ENCODE measurements around the gene D2HGDH. TPM values are rescaled to one million over a fixed set of nuclear protein-coding genes. Genes with fewer than 3 reads are reported as not detected.
A peak's percentile ranks its signal among the peaks of the same experiment; 100 is the strongest.
"Not testable (repeated sequence)": the region's sequence is repeated elsewhere in the genome, so short reads cannot be mapped to it uniquely, and the experiment has no call there.

Gene D2HGDH
- total RNA-seq, 1 experiment from 2014 or later: 26.3 TPM

- Histone ChIP-seq H3K4me3 (ENCODE audit: insufficient read depth, low read depth, low read length) (no peak overlapping the region), H3K27me3 (ENCODE audit: control insufficient read depth, insufficient read depth, low read length) (no peaks in the 10 kb centered on the region), H3K36me3 (replicated peaks; ENCODE audit: control insufficient read depth, insufficient read depth, low read length) (peaks cover 19% of the 10 kb centered on the region)
- peak; percentile 39 for DNase-seq
These were observed 15.3 kb upstream of the D2HGDH start for GRCh38 chr2:241719093-241719492.

GRCh38 chr2:241720099-241720498, 14.3 kb upstream of the D2HGDH start:
- peaks cover 19% of the 10 kb centered on the region for H3K36me3 ChIP-seq (replicated peaks; ENCODE audit: control insufficient read depth, insufficient read depth, low read length)
- H3K4me3 ChIP-seq (ENCODE audit: insufficient read depth, low read depth, low read length): no peak overlapping the region
- no peaks in the 10 kb centered on the region for H3K27me3 ChIP-seq (ENCODE audit: control insufficient read depth, insufficient read depth, low read length)
- peak; percentile 47 for DNase-seq

GRCh38 chr2:241720560-241720959, 13.9 kb upstream of the D2HGDH start:
- peak; percentile 52 for DNase-seq
- Histone ChIP-seq H3K4me3 (ENCODE audit: insufficient read depth, low read depth, low read length) (no peak overlapping the region), H3K27me3 (ENCODE audit: control insufficient read depth, insufficient read depth, low read length) (no peaks in the 10 kb centered on the region), H3K36me3 (replicated peaks; ENCODE audit: control insufficient read depth, insufficient read depth, low read length) (peaks cover 19% of the 10 kb centered on the region)

GRCh38 chr2:241721852-241722251, 12.6 kb upstream of the D2HGDH start:
- Histone ChIP-seq H3K36me3 (replicated peaks; ENCODE audit: control insufficient read depth, insufficient read depth, low read length) (peaks cover 19% of the 10 kb centered on the region), H3K4me3 (ENCODE audit: insufficient read depth, low read depth, low read length) (no peak overlapping the region), H3K27me3 (ENCODE audit: control insufficient read depth, insufficient read depth, low read length) (no peaks in the 10 kb centered on the region)
- DNase-seq: no peak

GRCh38 chr2:241722896-241723454, 11.5 kb upstream of the D2HGDH start:
- Histone ChIP-seq H3K4me3 (ENCODE audit: insufficient read depth, low read depth, low read length) (no peak overlapping the region), H3K27me3 (ENCODE audit: control insufficient read depth, insufficient read depth, low read length) (no peaks in the 10 kb centered on the region), H3K36me3 (replicated peaks; ENCODE audit: control insufficient read depth, insufficient read depth, low read length) (peaks cover 19% of the 10 kb centered on the region)
- peak; percentile 31 for DNase-seq

DNA sequence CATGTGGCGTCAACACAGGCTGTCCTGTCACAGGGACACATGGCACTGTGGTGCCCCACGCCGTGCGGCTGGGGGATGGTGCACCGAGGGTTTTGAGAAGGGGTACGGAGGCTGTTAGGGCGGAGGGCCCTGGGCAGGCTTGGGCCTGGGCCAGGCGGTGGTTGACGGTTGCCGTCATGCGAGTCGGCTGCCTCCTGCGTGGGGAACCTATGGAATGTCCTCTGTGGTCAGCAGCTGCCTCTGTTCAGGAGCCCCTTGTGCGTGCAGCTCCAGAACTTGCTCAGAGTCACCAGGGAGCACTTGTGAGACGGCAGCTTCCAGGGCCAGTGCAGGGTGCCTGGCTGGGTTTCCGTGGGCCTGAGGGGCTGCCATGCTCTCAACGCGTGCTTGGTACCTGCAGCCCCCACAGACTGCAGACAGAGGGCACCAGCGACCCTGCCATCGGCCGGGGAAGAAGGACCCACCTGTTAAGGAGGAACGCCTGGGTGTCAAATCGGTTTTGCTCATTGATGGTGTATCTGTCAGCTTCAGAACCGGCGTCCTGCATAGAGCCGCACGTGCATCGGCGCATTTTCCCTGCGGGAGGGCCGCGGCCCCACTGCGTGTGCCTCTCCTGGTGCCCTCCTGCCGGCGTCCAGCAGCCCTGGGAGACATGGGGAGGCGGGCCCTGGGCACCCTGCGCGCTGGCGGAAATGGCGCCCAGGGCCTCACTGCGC, 10.0 kb upstream of the D2HGDH start:
- H3K36me3 ChIP-seq (replicated peaks; ENCODE audit: control insufficient read depth, insufficient read depth, low read length): peaks cover 19% of the 10 kb centered on the region

DNA sequence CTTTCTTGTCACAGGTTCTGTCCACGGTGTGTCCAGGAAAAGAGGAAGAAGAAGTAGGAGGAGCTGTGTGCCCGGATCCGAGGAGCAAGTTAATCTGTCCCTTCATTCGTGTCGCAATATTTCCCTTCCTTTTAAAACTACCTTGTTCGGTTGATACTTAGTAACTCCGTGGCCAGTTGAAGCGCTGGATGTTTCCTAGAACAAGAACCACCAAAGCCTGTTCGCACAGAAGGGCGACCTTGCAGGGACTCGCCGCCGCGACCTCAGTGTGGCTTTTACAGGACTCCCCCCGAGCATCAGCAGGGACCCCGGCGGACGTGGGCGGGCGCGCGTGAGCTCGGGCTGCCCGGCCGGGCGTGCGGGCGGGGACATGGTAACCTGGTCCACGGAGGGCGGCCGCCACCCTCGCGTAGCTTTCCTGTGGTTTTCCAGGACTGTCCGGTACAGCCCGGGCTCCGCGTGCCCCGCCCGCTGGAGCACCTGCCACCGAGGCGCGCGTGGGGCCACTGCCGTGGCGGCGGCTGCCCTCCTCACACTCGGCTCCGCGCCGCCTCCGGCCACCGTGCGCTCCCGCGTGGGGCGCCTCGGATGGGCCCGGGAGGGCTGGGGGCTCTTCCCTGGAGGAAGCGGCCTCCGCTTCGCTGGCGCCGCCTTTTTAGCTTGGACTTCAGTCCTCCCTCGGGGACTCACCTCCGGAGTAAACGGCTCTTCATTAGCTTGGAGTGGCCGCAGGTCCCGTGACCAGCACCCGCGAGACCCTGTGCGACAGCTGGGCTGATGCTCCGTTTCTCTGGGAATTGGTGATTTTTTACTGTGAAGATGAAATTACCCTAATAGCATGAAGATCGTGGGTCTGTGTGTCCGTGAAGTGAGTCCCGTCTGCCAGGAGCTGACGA, 9.2 kb upstream of the D2HGDH start:
- H3K36me3 ChIP-seq (replicated peaks; ENCODE audit: control insufficient read depth, insufficient read depth, low read length): peaks cover 13% of the 10 kb centered on the region
- peak; percentile 61 for DNase-seq
- no peak overlapping the region for H3K4me3 ChIP-seq (ENCODE audit: insufficient read depth, low read depth, low read length)
- H3K27me3 ChIP-seq (ENCODE audit: control insufficient read depth, insufficient read depth, low read length): no peaks in the 10 kb centered on the region

More for the DNA sequence above, 10.0 kb upstream of the D2HGDH start:
- Histone ChIP-seq H3K27me3 (ENCODE audit: control insufficient read depth, insufficient read depth, low read length) (no peaks in the 10 kb centered on the region), H3K4me3 (ENCODE audit: insufficient read depth, low read depth, low read length) (no peak overlapping the region)
- peak; percentile 93 for DNase-seq

DNA sequence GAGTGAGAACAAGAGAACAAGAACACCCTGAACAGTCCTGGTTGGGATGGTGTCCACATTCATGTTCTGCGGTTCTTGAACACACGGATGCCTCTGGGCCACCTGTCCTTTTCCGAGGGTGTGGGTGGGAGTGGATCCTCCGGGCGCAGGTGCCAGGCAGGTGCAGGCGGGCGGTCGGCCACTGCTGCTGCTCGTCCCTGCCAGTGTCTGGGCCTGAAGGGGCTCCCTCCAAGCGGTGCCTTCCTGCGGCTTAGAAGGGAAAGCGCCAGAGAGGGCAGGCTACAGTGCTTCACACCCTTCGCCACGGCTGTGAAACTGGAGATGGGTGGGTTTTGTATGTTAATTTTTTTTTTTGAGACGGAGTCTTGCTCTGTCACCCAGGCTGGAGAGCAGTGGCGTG, 8.0 kb upstream of the D2HGDH start:
- H3K27me3 ChIP-seq (ENCODE audit: control insufficient read depth, insufficient read depth, low read length): no peaks in the 10 kb centered on the region
- peaks cover 10% of the 10 kb centered on the region for H3K36me3 ChIP-seq (replicated peaks; ENCODE audit: control insufficient read depth, insufficient read depth, low read length)
- no peak overlapping the region for H3K4me3 ChIP-seq (ENCODE audit: insufficient read depth, low read depth, low read length)
- DNase-seq: no peak

DNA sequence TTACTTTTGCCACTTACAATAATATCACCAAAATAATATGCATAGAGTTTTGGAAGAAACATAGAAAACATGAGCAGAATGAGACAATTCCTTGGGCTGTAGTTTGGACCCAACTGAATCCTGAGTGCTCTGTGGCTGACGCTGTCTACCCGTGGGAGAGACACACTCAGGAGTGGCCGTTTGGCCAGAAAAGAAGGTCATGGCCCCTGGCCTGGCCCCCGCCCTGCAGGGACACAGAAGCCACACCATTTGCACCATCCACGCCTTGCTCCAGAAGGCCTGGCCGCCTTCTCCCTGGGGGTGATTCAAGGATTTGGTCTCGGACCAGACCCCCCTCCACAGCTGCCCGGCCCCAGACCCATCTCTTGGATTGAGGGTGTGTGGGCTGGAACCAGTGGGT, 6.4 kb upstream of the D2HGDH start:
- peak; percentile 33 for DNase-seq
- H3K36me3 ChIP-seq (replicated peaks; ENCODE audit: control insufficient read depth, insufficient read depth, low read length): peaks cover 5% of the 10 kb centered on the region
- H3K4me3 ChIP-seq (ENCODE audit: insufficient read depth, low read depth, low read length): no peak overlapping the region
- no peaks in the 10 kb centered on the region for H3K27me3 ChIP-seq (ENCODE audit: control insufficient read depth, insufficient read depth, low read length)

DNA sequence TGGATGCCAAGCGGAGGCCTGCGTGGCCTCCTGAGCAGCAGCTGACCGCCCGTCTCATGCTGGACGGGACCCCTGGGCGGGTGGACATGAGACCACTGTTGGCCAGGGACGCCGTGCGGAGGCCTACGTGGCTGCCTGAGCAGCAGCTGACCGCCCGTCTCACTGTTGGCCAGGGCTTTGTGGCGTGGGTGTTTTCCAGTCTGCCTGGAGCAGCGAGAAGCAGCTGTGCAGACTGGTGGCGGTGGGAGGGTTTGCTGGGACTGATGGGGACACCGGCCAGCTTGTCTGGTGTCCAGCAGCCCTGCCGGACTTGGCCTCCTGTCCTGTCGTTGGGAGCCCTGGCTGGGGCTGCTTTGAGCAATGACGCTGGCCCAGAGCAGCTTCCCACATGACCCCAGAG, 5.8 kb upstream of the D2HGDH start:
- Histone ChIP-seq H3K27me3 (ENCODE audit: control insufficient read depth, insufficient read depth, low read length) (peaks cover 3% of the 10 kb centered on the region; the same call in 1 of the 2 replicates), H3K36me3 (replicated peaks; ENCODE audit: control insufficient read depth, insufficient read depth, low read length) (no peaks in the 10 kb centered on the region), H3K4me3 (ENCODE audit: insufficient read depth, low read depth, low read length) (no peak overlapping the region)
- no peak for DNase-seq

- Histone ChIP-seq H3K36me3 (replicated peaks; ENCODE audit: control insufficient read depth, insufficient read depth, low read length) (no peaks in the 10 kb centered on the region), H3K27me3 (ENCODE audit: control insufficient read depth, insufficient read depth, low read length) (peaks cover 5% of the 10 kb centered on the region; the same call in 1 of the 2 replicates), H3K4me3 (ENCODE audit: insufficient read depth, low read depth, low read length) (no peak overlapping the region)
- DNase-seq: peak; percentile 29
These were observed 4.6 kb upstream of the D2HGDH start for GRCh38 chr2:241729868-241730267.

GRCh38 chr2:241730671-241731293, 3.6 kb upstream of the D2HGDH start:
- no peak overlapping the region for H3K4me3 ChIP-seq (ENCODE audit: insufficient read depth, low read depth, low read length)
- no peaks in the 10 kb centered on the region for H3K36me3 ChIP-seq (replicated peaks; ENCODE audit: control insufficient read depth, insufficient read depth, low read length)
- peaks cover 7% of the 10 kb centered on the region; the same call in 1 of the 2 replicates for H3K27me3 ChIP-seq (ENCODE audit: control insufficient read depth, insufficient read depth, low read length)
- DNase-seq: peak; percentile 16

- H3K4me3 ChIP-seq (ENCODE audit: insufficient read depth, low read depth, low read length): not testable (repeated sequence)
- DNase-seq: peak; percentile 41
These were observed 1.8 kb upstream of the D2HGDH start for GRCh38 chr2:241732513-241733186.

More at GRCh38 chr2:241732513-241733186, 1.8 kb upstream of the D2HGDH start:
- not testable (repeated sequence) for H3K27me3 ChIP-seq (ENCODE audit: control insufficient read depth, insufficient read depth, low read length); H3K36me3 ChIP-seq (replicated peaks; ENCODE audit: control insufficient read depth, insufficient read depth, low read length)
